Testis (tissue), 2 donors: Measurements from ENCODE around the gene PMEPA1.

Experiments used
- CTCF ChIP-seq, 3 experiments: fragments of 450-650 bp in 2 of 3; fragments of 200-600 bp in 1 of 3; sonication (generic) in 1 of 3; IDR thresholded peaks; one replicate each; pipeline ENCODE4 v1.5.1; 2016 to 2019; ENCODE audit warnings: antibody characterized with exemption in 3 of 3, mild to moderate bottlenecking in 2 of 3, moderate library complexity in 1 of 3
- POLR2A ChIP-seq: fragments of 450-650 bp; IDR thresholded peaks from one replicate; pipeline ENCODE4 v1.6.1; 2017; ENCODE audit warnings: antibody characterized with exemption, mild to moderate bottlenecking, moderate library complexity

DNA sequence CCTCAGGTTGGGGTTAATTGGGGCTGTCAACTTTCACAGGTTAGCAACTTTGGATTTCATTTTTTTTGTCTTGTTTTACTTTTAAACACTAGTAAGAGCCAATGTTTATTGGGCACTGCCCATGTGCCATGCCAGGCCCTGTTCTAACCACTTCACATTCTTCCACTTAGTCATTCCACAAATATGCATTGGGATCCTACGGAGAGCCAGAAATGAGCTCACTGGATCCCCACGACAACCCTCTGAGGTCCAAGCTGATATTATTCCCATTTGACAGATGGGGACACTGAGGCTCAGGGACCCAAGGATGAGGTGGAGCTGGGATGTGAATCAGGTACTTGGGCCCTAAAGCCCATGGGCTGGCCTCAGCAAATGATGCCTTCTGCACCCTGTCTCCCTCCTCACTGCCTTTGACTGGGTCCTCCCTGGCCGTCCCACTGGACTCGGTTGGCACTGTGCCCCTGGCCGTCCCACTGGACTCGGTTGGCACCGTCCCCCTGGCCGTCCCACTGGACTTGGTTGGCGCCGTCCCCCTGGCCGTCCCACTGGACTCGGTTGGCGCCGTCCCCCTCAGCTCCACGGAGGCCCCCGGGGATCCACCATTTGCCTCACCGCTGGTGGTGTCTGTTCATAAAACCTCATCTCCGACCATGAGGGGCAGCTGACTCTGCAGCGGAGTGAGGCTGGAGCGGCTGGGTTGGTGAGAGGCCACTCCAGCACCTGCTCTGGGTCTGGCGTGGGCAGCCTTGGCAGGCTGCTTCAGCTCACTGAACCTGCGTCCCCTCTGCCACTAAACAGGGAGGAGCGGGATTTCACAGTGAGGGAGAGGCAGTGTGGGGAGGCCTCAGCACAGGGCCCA lies 4.8 kb upstream of the PMEPA1 start:
- TF ChIP-seq CTCF (IDR thresholded peaks at IDR 0.05) (no peak), POLR2A (no peak)
